Naive thymus-derived CD4-positive, alpha-beta T cell (primary cell): ENCODE data around the gene ASIC2. TPM values are rescaled to one million over a fixed set of nuclear protein-coding genes. Genes with fewer than 3 reads are reported as not detected.

Experiments used
- ATAC-seq: fragments of 150-1000 bp; cut with Tn5 transposase; 2 replicates; pipeline ENCODE4 v1.10.0; 2021; ENCODE audit warnings: mild to moderate bottlenecking, moderate library complexity
- CTCF ChIA-PET: fragments of 350-600 bp; sonication (Branson Sonifier 250); formaldehyde crosslinking; loops from one replicate; lab custom pipeline; 2021; ENCODE audit warnings: antibody characterized with exemption; lab: Charles Lee
- POLR2A ChIA-PET: fragments of 350-600 bp; sonication (Branson Sonifier 250); formaldehyde crosslinking; loops from one replicate; lab custom pipeline; 2021; ENCODE audit warnings: antibody characterized with exemption, inconsistent platforms; lab: Charles Lee
- DNase-seq, 9 donors: peaks; one replicate each; pipeline versions ENCODE4 v3.0.0 to v3.0.0-alpha.2; 2020 to 2022; ENCODE audit warnings: mixed read lengths in 1 of 9
- H3K27ac ChIP-seq: one replicate; pipeline ENCODE4 v1.7.0; 2013; ENCODE audit warnings: mild to moderate bottlenecking, low read depth, low read length, moderate library complexity
- H3K27me3 ChIP-seq, 2 donors: one replicate each; pipeline ENCODE4 v1.7.0; 2013; ENCODE audit warnings: low read length in 2 of 2, mild to moderate bottlenecking in 2 of 2, moderate library complexity in 2 of 2; ENCODE audit not compliant: control insufficient read depth in 2 of 2, insufficient read depth in 2 of 2
- H3K36me3 ChIP-seq, 3 experiments: 1 replicate in 2 of 3; 2 replicates in 1 of 3; pipeline ENCODE4 v1.7.0; 2013; ENCODE audit warnings: low read length in 3 of 3, mild to moderate bottlenecking in 3 of 3, moderate library complexity in 1 of 3; ENCODE audit not compliant: insufficient read depth in 3 of 3, control insufficient read depth in 2 of 3
- H3K4me1 ChIP-seq, 2 donors: one replicate each; pipeline ENCODE4 v1.7.0; 2013; ENCODE audit warnings: low read length in 2 of 2, mild to moderate bottlenecking in 2 of 2, moderate library complexity in 1 of 2; ENCODE audit not compliant: control insufficient read depth in 2 of 2, insufficient read depth in 2 of 2
- H3K4me3 ChIP-seq: 2 replicates; pipeline ENCODE4 v1.7.0; 2013; ENCODE audit warnings: mild to moderate bottlenecking, low read length
- H3K9me3 ChIP-seq, 3 experiments: 1 replicate in 2 of 3; 2 replicates in 1 of 3; pipeline ENCODE4 v1.7.0; 2013; ENCODE audit warnings: low read length in 3 of 3; ENCODE audit not compliant: control insufficient read depth in 2 of 3
- H3K27ac Mint-ChIP-seq, 9 donors: one replicate each; pipeline ENCODE4 v1.8.0; 2020 to 2022; ENCODE audit warnings: mixed read lengths in 9 of 9, mild to moderate bottlenecking in 8 of 9, moderate library complexity in 5 of 9, inconsistent platforms in 2 of 9
- H3K27me3 Mint-ChIP-seq, 5 donors: one replicate each; pipeline ENCODE4 v1.8.0; 2021 to 2022; ENCODE audit warnings: mixed read lengths in 5 of 5, mild to moderate bottlenecking in 1 of 5
- H3K36me3 Mint-ChIP-seq, 5 donors: one replicate each; pipeline ENCODE4 v1.8.0; 2020 to 2022; ENCODE audit warnings: mixed read lengths in 5 of 5, mild to moderate bottlenecking in 3 of 5, inconsistent platforms in 1 of 5
- H3K4me1 Mint-ChIP-seq, 7 donors: one replicate each; pipeline ENCODE4 v1.8.0; 2020 to 2022; ENCODE audit warnings: mixed read lengths in 7 of 7, mild to moderate bottlenecking in 3 of 7, inconsistent platforms in 1 of 7
- H3K4me3 Mint-ChIP-seq, 10 donors: one replicate each; pipeline ENCODE4 v1.8.0; 2020 to 2022; ENCODE audit warnings: mild to moderate bottlenecking in 10 of 10, mixed read lengths in 10 of 10, moderate library complexity in 6 of 10, inconsistent platforms in 2 of 10
- H3K9me3 Mint-ChIP-seq, 11 donors: one replicate each; pipeline ENCODE4 v1.8.0; 2020 to 2022; ENCODE audit warnings: mixed read lengths in 11 of 11, mild to moderate bottlenecking in 4 of 11, inconsistent platforms in 1 of 11, moderate library complexity in 1 of 11
- intact Hi-C, 2 donors: fragments of 100-400 bp; cut with micrococcal nuclease; formaldehyde crosslinking; loops; one replicate each; pipeline ENCODE4 v1.15.1; 2023
- polyA plus RNA-seq, 2 donors: library from polyadenylated mRNA; unstranded; fragments of 300-500 nt; fragmentation: Illumina TruSeq; gene quantifications; one replicate each; pipeline ENCODE4 v1.2.3, GENCODE V29; 2021
- total RNA-seq, 6 experiments: library from RNA in 5 of 6; stranded (reverse) in 5 of 6; gene quantifications; 1 replicate in 5 of 6; 2 replicates in 1 of 6; pipeline ENCODE4 v1.2.3 and lab custom pipeline; 2021 to 2026

ASIC2 gene
- total and polyA plus RNA-seq, 7 experiments from 2014 or later: not detected

- H3K36me3 ChIP-seq: no peaks in the 10 kb centered on the region
- ChIA-PET CTCF (no interaction called here), POLR2A (no interaction called here)
- DNase-seq (no peak), ATAC-seq (no peak)
- H3K4me1 Mint-ChIP-seq: no peaks in the 10 kb centered on the region
- no peaks in the 10 kb centered on the region for H3K9me3 ChIP-seq
- H3K4me1 ChIP-seq: no peaks in the 10 kb centered on the region
- intact Hi-C loops: no loop called here
- H3K27ac ChIP-seq: no peak overlapping the region
- H3K27me3 ChIP-seq: no peaks in the 10 kb centered on the region
- peaks cover 28 to 56% (median 32%) of the 10 kb centered on the region in 5 donors for H3K27me3 Mint-ChIP-seq
- no peak overlapping the region for H3K4me3 ChIP-seq
- no peak overlapping the region for H3K27ac Mint-ChIP-seq
- peaks cover 0 to 12% (median 0%) of the 10 kb centered on the region in 11 donors for H3K9me3 Mint-ChIP-seq
- H3K36me3 Mint-ChIP-seq: peaks cover 0 to 4% (median 0%) of the 10 kb centered on the region in 5 donors
- H3K4me3 Mint-ChIP-seq: no peak overlapping the region
These were observed 221.4 kb downstream of the ASIC2 start for GRCh38 chr17:33071656-33072055.

GRCh38 chr17:33057564-33057963, 235.5 kb downstream of the ASIC2 start:
- ATAC-seq (no peak), DNase-seq (no peak)
- Histone ChIP-seq H3K36me3 (no peaks in the 10 kb centered on the region), H3K9me3 (no peaks in the 10 kb centered on the region), H3K4me1 (no peaks in the 10 kb centered on the region), H3K27me3 (no peaks in the 10 kb centered on the region), H3K27ac (no peak overlapping the region), H3K4me3 (no peak overlapping the region)
- H3K4me3 Mint-ChIP-seq: no peak overlapping the region
- H3K27ac Mint-ChIP-seq: no peak overlapping the region
- no peaks in the 10 kb centered on the region for H3K4me1 Mint-ChIP-seq
- H3K9me3 Mint-ChIP-seq: peaks cover 0 to 13% (median 3%) of the 10 kb centered on the region in 11 donors
- no peaks in the 10 kb centered on the region for H3K36me3 Mint-ChIP-seq
- intact Hi-C loops: no loop called here
- ChIA-PET POLR2A (no interaction called here), CTCF (no interaction called here)
- peaks cover 0 to 34% (median 19%) of the 10 kb centered on the region in 5 donors for H3K27me3 Mint-ChIP-seq

- DNase-seq: no peak
- Mint-ChIP-seq H3K4me3 (no peak overlapping the region), H3K4me1 (no peaks in the 10 kb centered on the region), H3K36me3 (no peaks in the 10 kb centered on the region), H3K27ac (no peak overlapping the region), H3K27me3 (peaks cover 2 to 31% (median 22%) of the 10 kb centered on the region in 5 donors), H3K9me3 (peaks cover 0 to 13% (median 2%) of the 10 kb centered on the region in 11 donors)
- Histone ChIP-seq H3K9me3 (no peaks in the 10 kb centered on the region), H3K4me1 (no peaks in the 10 kb centered on the region), H3K36me3 (no peaks in the 10 kb centered on the region), H3K4me3 (no peak overlapping the region), H3K27me3 (no peaks in the 10 kb centered on the region), H3K27ac (no peak overlapping the region)
- ATAC-seq: no peak
- CTCF ChIA-PET: no interaction called here
- POLR2A ChIA-PET: no interaction called here
- intact Hi-C loops: no loop called here
These were observed 236.5 kb downstream of the ASIC2 start for GRCh38 chr17:33056399-33057146.

- Histone ChIP-seq H3K27me3 (no peaks in the 10 kb centered on the region), H3K4me3 (no peak overlapping the region), H3K4me1 (no peaks in the 10 kb centered on the region), H3K9me3 (no peaks in the 10 kb centered on the region), H3K36me3 (no peaks in the 10 kb centered on the region), H3K27ac (no peak overlapping the region)
- Mint-ChIP-seq H3K27me3 (peaks cover 2 to 34% (median 25%) of the 10 kb centered on the region in 5 donors), H3K4me1 (no peaks in the 10 kb centered on the region), H3K36me3 (no peaks in the 10 kb centered on the region), H3K27ac (no peak overlapping the region), H3K4me3 (no peak overlapping the region), H3K9me3 (peaks cover 0 to 10% (median 1%) of the 10 kb centered on the region in 11 donors)
- intact Hi-C loops: no loop called here
- CTCF ChIA-PET: no interaction called here
- no peak for DNase-seq
- POLR2A ChIA-PET: no interaction called here
- ATAC-seq: no peak
These were observed 237.3 kb downstream of the ASIC2 start for GRCh38 chr17:33055746-33056145.

- H3K9me3 Mint-ChIP-seq: peaks cover 0 to 6% (median 0%) of the 10 kb centered on the region in 11 donors
- no peaks in the 10 kb centered on the region for H3K36me3 ChIP-seq
- no peak overlapping the region for H3K27ac ChIP-seq
- peaks cover 2 to 34% (median 28%) of the 10 kb centered on the region in 5 donors for H3K27me3 Mint-ChIP-seq
- H3K4me1 Mint-ChIP-seq: no peaks in the 10 kb centered on the region
- ChIA-PET POLR2A (no interaction called here), CTCF (no interaction called here)
- intact Hi-C loops: no loop called here
- no peaks in the 10 kb centered on the region for H3K27me3 ChIP-seq
- H3K4me3 ChIP-seq: no peak overlapping the region
- H3K4me1 ChIP-seq: no peaks in the 10 kb centered on the region
- H3K36me3 Mint-ChIP-seq: no peaks in the 10 kb centered on the region
- H3K27ac Mint-ChIP-seq: no peak overlapping the region
- no peak overlapping the region for H3K4me3 Mint-ChIP-seq
- DNase-seq (no peak), ATAC-seq (no peak)
- no peaks in the 10 kb centered on the region for H3K9me3 ChIP-seq
These were observed 237.9 kb downstream of the ASIC2 start for GRCh38 chr17:33055171-33055611.

- Mint-ChIP-seq H3K27ac (no peak overlapping the region), H3K4me1 (no peaks in the 10 kb centered on the region), H3K9me3 (peaks cover 0 to 6% (median 0%) of the 10 kb centered on the region in 11 donors), H3K4me3 (no peak overlapping the region), H3K27me3 (peaks cover 2 to 35% (median 28%) of the 10 kb centered on the region in 5 donors), H3K36me3 (no peaks in the 10 kb centered on the region)
- H3K4me1 ChIP-seq: no peaks in the 10 kb centered on the region
- CTCF ChIA-PET: no interaction called here
- H3K27me3 ChIP-seq: no peaks in the 10 kb centered on the region
- H3K4me3 ChIP-seq: no peak overlapping the region
- intact Hi-C loops: no loop called here
- no peak for DNase-seq
- ATAC-seq: no peak
- POLR2A ChIA-PET: no interaction called here
- no peak overlapping the region for H3K27ac ChIP-seq
- H3K9me3 ChIP-seq: no peaks in the 10 kb centered on the region
- H3K36me3 ChIP-seq: no peaks in the 10 kb centered on the region
These were observed 238.7 kb downstream of the ASIC2 start for GRCh38 chr17:33054412-33054811.

- ATAC-seq: no peak
- peaks cover 0 to 5% (median 0%) of the 10 kb centered on the region in 11 donors for H3K9me3 Mint-ChIP-seq
- no peak overlapping the region for H3K27ac Mint-ChIP-seq
- Histone ChIP-seq H3K4me1 (no peaks in the 10 kb centered on the region), H3K36me3 (no peaks in the 10 kb centered on the region), H3K4me3 (no peak overlapping the region), H3K9me3 (no peaks in the 10 kb centered on the region), H3K27ac (no peak overlapping the region), H3K27me3 (no peaks in the 10 kb centered on the region)
- POLR2A ChIA-PET: no interaction called here
- H3K4me3 Mint-ChIP-seq: no peak overlapping the region
- intact Hi-C loops: no loop called here
- H3K27me3 Mint-ChIP-seq: peaks cover 2 to 40% (median 28%) of the 10 kb centered on the region in 5 donors
- no peak for DNase-seq
- no peaks in the 10 kb centered on the region for H3K4me1 Mint-ChIP-seq
- CTCF ChIA-PET: no interaction called here
- H3K36me3 Mint-ChIP-seq: no peaks in the 10 kb centered on the region
These were observed 239.4 kb downstream of the ASIC2 start for GRCh38 chr17:33053676-33054075.
